GM19328 (cell line): ENCODE results near the gene CFAP97.

Experiments used
- ATAC-seq: cut with Tn5 transposase; IDR thresholded peaks from one replicate; pipeline ENCODE4 v1.9.1; 2021; ENCODE audit warnings: mild to moderate bottlenecking, moderate library complexity; ENCODE audit not compliant: unreplicated experiment

CFAP97 gene

GRCh38 chr4:185110375-185110823, 93.4 kb downstream of the CFAP97 start:
- no peak for ATAC-seq

GRCh38 chr4:185109736-185110135, 94.1 kb downstream of the CFAP97 start:
- no peak for ATAC-seq
